ENCODE results near the gene DCAF7. TPM values are rescaled to one million over a fixed set of nuclear protein-coding genes. Genes with fewer than 3 reads are reported as not detected.

DCAF7 gene
- total and polyA plus RNA-seq, 2 donors from 2014 or later, result 19.9 to 81.0 TPM

- no peak for TF ChIP-seq CTCF (IDR thresholded peaks at IDR 0.05; ENCODE audit: borderline replicate concordance, extremely low read depth, insufficient read depth)
- FAIRE-seq, result no peak
- Histone ChIP-seq H3K9ac (ENCODE audit: low read length in 3 of 3) (no peak overlapping the region), H3K36me3 (ENCODE audit: control insufficient read depth in 2 of 3, insufficient read depth in 3 of 3, low read length in 3 of 3) (peaks cover 0 to 1% (median under 1%) of the 10 kb centered on the region in 3 donors), H3K27me3 (ENCODE audit: control insufficient read depth, insufficient read depth, low read length) (no peaks in the 10 kb centered on the region), H3K4me3 (ENCODE audit: low read length in 3 of 3) (no peak overlapping the region), H3K9me3 (ENCODE audit: control insufficient read depth in 2 of 3, insufficient read depth in 1 of 3, low read length in 3 of 3) (no peaks in the 10 kb centered on the region), H3K27ac (ENCODE audit: low read depth in 2 of 2, low read length in 2 of 2) (no peak overlapping the region), H3K4me1 (ENCODE audit: control insufficient read depth in 2 of 3, insufficient read depth in 2 of 3, low read depth in 1 of 3, low read length in 3 of 3) (no peaks in the 10 kb centered on the region)
- intact Hi-C loops (cut with DNase I), result no loop called here
- no peak for DNase-seq
Measured at GRCh38 chr17:63613663-63614062, 63.4 kb downstream of the DCAF7 start.

GRCh38 chr17:63621229-63621683, 71.0 kb downstream of the DCAF7 start:
- DNase-seq, result no peak
- peak overlapping the region in 2 of 3 donors; percentile 61 to 67 for H3K9ac ChIP-seq (ENCODE audit: low read length in 3 of 3)
- peak overlapping the region; percentile 44 to 73 (median 66) for H3K4me3 ChIP-seq (ENCODE audit: low read length in 3 of 3)
- H3K36me3 ChIP-seq (ENCODE audit: control insufficient read depth in 2 of 3, insufficient read depth in 3 of 3, low read length in 3 of 3), result no peaks in the 10 kb centered on the region
- H3K4me1 ChIP-seq (ENCODE audit: control insufficient read depth in 2 of 3, insufficient read depth in 2 of 3, low read depth in 1 of 3, low read length in 3 of 3), result peaks cover 0 to 14% (median 7%) of the 10 kb centered on the region in 3 donors
- H3K9me3 ChIP-seq (ENCODE audit: control insufficient read depth in 2 of 3, insufficient read depth in 1 of 3, low read length in 3 of 3), result no peaks in the 10 kb centered on the region
- intact Hi-C loops (cut with DNase I), result no loop called here
- H3K27ac ChIP-seq (ENCODE audit: low read depth in 2 of 2, low read length in 2 of 2), result peak overlapping the region in 1 of 2 donors; percentile 13
- no peaks in the 10 kb centered on the region for H3K27me3 ChIP-seq (ENCODE audit: control insufficient read depth, insufficient read depth, low read length)
- no peak for FAIRE-seq
- TF ChIP-seq CTCF (IDR thresholded peaks at IDR 0.05; ENCODE audit: borderline replicate concordance, extremely low read depth, insufficient read depth), result no peak

GRCh38 chr17:63621684-63622573, 71.7 kb downstream of the DCAF7 start, which contains the start of gene MAP3K3:
MAP3K3 (plus strand) TSS chr17:63622417; CDS start chr17:63622760, 343 bp downstream.
- Histone ChIP-seq H3K9me3 (ENCODE audit: control insufficient read depth in 2 of 3, insufficient read depth in 1 of 3, low read length in 3 of 3) (no peaks in the 10 kb centered on the region), H3K36me3 (ENCODE audit: control insufficient read depth in 2 of 3, insufficient read depth in 3 of 3, low read length in 3 of 3) (no peaks in the 10 kb centered on the region), H3K4me1 (ENCODE audit: control insufficient read depth in 2 of 3, insufficient read depth in 2 of 3, low read depth in 1 of 3, low read length in 3 of 3) (peaks cover 0 to 20% (median 13%) of the 10 kb centered on the region in 3 donors), H3K27me3 (ENCODE audit: control insufficient read depth, insufficient read depth, low read length) (no peaks in the 10 kb centered on the region), H3K4me3 (ENCODE audit: low read length in 3 of 3) (peak within 1 kb of the TSS; percentile 45 to 79 (median 75)), H3K9ac (ENCODE audit: low read length in 3 of 3) (peak within 1 kb of the TSS; percentile 21 to 67 (median 61)), H3K27ac (ENCODE audit: low read depth in 2 of 2, low read length in 2 of 2) (peak within 1 kb of the TSS; percentile 66 to 76)
- DNase-seq (peak; percentile 100), FAIRE-seq (peak; percentile 98)
- intact Hi-C loops (cut with DNase I), result no loop called here
- TF ChIP-seq CTCF (IDR thresholded peaks at IDR 0.05; ENCODE audit: borderline replicate concordance, extremely low read depth, insufficient read depth), result no peak

All from kidney (tissue), 14 donors.